Measurements from ENCODE around the gene OR7C1.
"Not testable (repeated sequence)": the region's sequence is repeated elsewhere in the genome, so short reads cannot be mapped to it uniquely, and the experiment has no call there.

Gene OR7C1

DNA sequence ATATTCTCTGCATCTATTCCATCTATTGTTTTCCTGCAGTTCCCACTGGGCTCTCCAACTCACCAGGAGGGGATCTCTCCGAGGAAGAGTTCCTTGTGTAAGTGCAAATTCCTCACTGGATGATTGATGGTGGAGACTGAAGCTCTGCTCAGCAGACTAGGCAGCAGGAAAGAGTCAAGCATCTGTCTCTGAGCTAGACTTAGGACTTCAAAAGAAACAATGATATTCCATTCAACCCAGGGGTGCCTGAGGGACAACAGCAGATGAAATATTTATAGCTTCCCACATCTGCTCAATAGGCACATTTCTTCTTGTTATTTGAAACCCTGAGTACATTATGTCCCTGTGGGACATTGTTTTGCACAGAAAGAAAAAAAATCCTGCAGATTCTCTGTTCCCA, at the start of gene OR7C1, which contains the start of gene OR7A5:
Gene OR7C1, minus strand, starts transcription at position 175 of the 400 bp plus-strand sequence. CDS start 35,049 bp downstream, outside the sequence.
Gene OR7A5, minus strand, starts transcription at position 175 of the 400 bp plus-strand sequence. CDS start 6,944 bp downstream, outside the sequence.
- DNase-seq (ENCODE audit: low read depth): no peak

DNA sequence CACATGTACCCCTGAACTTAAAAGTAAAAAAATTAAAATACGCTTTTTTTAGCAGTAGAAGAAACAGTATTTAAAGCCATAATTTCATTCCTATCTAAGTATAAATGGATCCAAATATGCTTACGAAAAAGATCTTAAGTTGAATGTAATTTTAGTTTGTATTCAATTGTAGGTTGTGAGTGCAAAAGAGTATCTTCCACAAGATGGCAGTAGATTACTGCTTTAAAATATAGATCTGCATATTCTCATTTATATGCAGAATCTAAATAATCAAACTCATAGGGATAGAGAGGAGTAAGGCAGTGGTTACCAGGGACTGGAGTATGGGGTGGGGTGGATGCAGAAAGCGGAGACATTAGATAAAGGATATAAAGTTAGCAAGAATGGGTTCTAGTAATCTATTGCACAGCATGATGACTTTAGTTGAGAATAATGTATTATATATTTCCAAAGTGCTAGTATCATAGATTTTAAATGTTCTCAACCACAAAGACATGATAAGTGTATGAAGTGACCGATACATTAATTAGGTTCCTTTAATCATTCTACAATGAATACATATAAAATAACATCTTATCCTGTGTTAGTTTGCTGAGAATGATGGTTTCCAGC, 36.7 kb upstream of the OR7C1 start:
- no peak for DNase-seq (ENCODE audit: low read depth)

DNA sequence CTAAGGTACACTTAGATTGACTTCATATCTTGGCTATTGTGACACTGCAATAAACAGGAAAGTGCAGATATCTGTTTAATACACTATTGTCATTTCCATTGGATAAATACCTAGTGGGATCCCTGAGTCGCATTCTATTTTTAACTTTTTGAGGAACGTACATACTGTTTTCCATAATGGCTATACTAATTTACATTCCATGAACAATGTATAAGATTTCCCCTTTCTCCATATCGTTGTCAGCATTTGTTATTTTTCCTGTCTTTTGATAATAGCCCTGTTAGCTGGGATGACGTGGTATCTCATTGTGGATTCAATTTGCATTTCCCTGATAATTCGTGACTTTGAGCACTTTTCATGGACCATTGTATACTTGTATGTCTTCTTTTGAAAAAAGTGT, 33.5 kb upstream of the OR7C1 start:
- DNase-seq (ENCODE audit: low read depth): no peak

DNA sequence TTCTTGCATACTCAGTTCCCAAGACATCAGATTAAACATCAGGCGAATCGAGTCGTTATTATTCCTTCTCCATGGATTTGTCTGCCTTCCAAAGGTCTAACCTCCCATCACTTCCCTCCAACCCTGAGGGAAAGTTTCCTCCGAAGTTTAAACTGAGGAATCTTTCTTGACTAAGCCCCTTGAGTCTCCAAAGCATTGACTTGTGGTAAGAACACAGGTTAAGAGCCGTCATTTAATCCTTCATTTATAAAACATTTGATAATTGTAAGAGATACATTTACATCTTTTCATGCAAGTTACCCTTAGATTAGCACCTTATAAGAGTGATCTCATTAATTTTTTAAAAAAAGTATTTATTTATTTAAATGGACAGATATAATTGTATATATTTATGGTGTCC, 13.8 kb upstream of the OR7C1 start, which contains the start of gene OR7A10:
Gene OR7A10, minus strand, starts transcription at position 101 of the 400 bp plus-strand sequence. CDS start 7,045 bp downstream, outside the sequence.
- DNase-seq (ENCODE audit: low read depth): no peak

DNA sequence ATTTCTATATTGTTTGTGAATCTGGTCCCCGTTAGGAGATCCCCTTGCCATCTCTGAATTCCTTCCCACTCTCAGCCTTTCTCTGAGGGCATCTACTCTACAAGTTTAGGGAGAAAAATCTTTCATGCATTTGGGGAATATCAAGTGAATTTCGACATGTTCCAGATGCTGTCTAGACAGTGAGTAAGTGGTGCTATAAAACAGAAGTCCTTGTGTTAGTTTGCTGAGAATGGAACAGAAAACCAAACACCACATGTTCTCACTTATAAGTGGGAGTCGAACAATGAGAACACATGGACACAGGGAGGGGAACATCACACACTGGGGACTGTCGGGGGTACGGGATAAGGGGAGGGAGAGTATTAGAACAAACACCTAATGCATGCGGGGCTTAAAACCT, 8.6 kb upstream of the OR7C1 start:
- no peak for DNase-seq (ENCODE audit: low read depth)

DNA sequence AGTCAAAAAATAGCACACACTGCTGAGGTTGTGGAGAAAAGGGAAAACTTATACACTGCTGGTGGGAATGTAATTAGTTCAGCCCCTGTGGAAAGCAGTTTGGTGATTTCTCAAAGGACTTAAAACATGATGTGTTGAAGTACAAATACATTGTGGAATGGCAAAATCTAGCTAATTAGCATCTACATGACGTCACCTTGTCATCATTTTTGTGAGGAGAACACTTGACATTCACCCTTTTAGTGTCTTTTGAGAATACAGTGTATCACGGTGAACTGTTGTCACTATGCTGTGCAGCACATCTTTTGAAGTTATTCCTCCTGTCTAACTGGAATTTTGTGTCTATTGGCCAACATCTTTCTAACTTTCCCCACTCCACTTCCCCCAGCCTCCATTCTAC, 8.2 kb upstream of the OR7C1 start:
- no peak for DNase-seq (ENCODE audit: low read depth)

DNA sequence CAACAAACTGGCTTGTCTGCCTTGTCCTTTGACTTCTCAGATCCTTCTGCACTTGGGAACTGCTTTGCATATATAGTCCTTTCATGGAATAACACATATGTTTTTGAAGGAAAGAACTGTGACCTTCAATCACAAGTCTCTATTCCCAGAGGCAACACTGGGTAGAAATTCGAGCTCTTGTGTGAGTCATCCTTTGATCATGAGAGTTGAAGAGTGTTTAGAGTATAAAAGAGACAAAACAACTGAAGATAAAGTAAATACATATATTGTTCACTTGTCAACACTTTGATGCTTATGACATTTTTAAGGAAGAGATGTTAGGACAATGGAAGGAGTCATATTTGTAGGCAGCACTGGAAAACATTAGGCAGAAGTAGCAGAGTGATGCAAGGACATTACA, 5.2 kb upstream of the OR7C1 start:
- DNase-seq (ENCODE audit: low read depth): no peak

DNA sequence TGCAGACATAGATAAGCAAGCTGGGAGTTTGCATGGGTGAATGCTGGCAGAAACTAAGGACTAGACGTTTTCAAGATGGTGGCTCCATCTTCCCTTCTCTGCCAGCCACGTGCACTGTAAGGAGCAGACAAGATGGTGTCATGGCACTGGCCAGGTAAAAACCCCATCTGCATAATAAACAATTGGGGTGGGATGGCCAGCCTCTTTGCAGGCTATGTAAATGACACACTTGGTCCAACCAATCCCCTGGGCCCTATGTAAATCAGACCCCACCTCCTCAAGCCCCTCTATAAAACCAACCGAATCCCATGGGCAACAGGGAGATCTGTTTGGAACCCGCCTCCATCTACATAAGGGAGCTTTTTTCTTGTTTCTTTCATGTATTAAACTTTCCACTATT, 2.4 kb upstream of the OR7C1 start:
- DNase-seq (ENCODE audit: low read depth): no peak

DNA sequence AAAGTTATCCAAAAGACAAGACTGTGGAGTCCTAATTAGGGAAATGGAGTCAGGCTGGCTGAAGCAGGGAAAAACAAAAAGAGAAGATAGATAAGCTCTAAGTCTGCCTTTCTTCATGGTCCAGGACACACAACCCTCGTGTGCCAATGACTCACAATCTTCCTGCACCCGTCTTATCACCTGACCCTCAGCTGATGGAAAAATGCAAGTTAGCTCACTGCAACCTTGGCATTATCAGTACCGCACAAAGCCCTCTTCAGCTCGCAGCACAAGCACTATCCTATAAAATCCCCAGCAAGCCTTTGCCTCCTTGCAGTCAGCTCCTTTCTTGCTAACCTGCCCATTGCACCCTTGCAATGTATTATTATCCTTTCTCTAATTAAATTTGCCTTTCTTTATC, 4.3 kb downstream of the OR7C1 start:
- no peak for DNase-seq (ENCODE audit: low read depth)

DNA sequence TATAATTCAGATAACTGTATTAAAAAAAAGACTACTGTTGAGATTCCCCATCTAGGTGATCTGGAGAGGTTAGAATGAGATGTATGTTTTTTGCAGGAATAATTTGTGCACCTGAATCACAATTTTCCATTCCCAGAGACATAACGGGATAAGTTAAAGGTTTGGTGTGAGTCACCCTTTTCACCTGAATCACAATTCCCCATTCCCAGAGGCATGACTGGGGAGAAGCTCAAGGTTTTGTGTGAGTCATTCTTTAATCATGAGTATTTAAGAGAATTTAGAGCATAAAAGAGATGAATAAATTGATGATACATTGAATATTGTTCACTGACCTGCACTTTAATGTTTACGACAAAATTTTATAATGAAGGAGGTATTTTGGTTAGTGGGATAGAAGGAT, 9.0 kb downstream of the OR7C1 start:
- no peak for DNase-seq (ENCODE audit: low read depth)

DNA sequence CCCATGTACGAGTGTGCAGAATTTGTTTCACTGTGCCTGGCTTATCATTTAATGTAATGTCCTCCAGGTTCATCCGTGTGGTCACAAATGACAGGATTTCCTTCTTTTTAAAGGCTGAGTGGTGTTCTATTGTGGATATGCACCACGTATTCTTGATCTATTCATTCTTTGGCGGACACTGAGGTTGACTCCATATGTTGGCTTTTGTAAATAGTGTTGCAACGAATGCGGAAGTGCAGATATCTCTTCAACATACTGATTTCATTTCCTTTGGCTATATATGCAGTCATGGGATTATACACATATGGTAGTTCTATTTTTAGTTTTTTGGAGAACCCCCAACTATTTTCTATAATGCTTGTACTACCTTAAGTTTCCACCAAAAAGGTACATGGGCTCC, 13.0 kb downstream of the OR7C1 start:
- DNase-seq (ENCODE audit: low read depth): no peak

DNA sequence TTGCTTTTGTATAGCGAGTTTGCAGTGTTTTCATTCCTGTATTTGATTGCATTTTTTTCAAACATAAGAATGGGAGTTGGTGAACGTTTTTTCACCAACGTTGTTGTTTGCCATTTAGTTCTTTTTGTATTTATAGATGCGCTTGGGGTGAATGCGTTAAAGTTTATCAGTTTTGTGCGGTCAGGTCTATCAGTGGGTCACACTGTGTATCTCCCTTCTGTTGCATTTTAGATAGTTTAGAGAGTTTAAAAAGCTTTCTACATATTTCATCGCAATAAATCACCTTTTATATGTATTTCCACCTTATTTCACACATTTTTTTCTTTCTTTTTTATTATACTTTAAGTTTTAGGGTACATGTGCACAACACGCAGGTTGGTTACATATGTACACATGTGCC, 16.4 kb downstream of the OR7C1 start:
- no peak for DNase-seq (ENCODE audit: low read depth)

DNA sequence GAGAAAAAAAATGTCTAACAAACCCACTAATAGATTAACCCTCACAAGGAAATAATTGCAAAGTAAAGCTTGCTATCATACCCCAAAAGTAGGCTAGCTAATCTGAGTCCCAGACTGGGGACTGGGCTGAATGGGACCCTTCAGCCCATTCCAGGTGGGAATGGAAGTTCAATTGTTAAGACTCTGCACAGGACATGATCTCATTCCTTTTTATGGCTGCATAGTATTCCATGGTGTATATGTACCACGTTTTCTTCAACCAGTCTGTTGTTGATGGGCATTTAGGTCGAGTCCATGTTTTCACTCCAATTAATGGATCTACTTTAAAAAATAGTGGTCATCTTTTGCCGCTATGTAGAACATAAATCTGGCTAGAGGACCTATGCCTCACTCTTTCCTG, 17.9 kb downstream of the OR7C1 start:
- DNase-seq (ENCODE audit: low read depth): no peak

DNA sequence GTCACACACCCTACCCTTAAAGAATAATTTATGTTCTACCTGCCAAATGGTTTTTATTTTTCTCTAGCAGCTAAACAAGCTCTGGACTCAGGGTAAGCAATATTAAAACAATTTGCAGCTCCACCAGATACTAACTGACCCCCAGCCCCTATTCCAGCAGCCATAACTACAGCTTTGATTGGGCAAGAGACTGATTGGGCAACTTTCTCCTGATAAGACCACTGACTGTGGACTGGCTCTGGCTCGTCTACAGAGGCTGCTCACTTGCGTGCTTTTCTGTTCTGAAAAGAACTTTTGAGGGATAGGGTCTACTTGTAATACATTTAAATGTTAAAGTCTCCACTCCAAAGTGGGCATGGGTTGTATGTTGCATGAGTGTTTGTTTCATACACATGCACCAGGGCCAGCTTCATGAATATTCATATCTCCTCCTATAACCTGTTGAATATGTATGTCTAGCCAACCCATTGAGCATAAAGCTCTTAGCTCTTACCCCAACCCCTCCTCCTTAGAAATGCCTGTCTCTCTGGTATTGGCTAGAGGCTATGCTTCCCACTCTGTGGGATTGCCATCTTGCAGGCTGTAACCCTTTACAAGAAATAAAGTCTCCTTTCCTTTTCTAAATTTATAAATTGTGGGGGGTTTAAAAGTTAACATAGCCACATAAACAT, 19.9 kb downstream of the OR7C1 start:
- no peak for DNase-seq (ENCODE audit: low read depth)

DNA sequence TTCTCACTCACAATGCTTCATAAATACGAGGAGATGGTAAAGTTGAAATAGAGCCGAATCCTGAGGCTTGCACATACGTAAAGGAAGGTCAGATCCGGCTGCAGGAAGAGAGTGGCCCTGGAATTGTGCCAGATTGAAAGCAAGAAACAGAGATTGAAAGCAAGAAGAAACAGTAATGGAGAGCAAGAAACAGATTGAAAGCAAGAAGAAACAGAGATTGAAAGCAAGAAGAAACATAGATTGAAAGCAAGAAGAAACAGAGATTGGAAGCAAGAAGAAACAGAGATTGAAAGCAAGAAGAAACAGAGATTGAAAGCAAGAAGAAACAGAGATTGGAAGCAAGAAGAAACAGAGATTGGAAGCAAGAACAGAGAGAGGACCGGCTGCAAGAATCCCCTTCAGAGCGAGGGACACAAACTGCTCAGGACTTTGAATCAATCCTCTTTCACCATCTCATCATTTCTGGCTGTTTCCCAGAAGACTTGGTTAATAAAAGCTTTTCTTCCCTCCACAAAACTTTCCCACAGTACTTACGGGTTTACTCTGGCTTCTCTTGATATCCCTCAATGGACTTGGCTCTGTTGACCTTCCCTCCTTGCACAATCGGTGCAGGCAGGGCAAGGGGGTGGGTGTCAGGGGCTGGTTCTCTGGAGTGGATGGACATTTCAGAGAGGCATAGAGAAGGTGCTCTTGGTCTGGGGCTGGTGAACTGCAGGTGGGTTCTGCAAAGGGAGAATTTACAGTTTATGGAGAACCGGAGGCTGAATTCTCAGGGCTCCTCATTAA, 25.5 kb downstream of the OR7C1 start:
- no peak for DNase-seq (ENCODE audit: low read depth)

DNA sequence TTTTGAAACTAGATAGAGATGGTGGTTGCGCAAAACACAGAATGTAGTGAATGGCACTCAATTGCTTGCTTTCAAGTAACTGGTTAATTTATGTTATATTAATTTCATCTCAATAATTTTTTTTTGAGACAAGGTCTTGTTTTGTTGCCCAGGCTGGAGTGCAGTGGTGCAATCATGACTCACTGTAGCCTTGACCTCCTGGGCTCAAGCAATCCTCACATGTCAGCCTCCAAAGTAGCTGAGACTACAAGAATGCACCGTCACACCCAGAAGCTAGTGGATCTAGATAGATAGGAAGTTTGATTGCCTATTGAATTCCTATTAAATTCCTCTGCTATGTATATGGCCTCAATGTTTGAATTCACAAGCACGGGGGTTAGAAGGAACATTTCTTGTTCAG, 30.2 kb downstream of the OR7C1 start:
- no peak for DNase-seq (ENCODE audit: low read depth)

DNA sequence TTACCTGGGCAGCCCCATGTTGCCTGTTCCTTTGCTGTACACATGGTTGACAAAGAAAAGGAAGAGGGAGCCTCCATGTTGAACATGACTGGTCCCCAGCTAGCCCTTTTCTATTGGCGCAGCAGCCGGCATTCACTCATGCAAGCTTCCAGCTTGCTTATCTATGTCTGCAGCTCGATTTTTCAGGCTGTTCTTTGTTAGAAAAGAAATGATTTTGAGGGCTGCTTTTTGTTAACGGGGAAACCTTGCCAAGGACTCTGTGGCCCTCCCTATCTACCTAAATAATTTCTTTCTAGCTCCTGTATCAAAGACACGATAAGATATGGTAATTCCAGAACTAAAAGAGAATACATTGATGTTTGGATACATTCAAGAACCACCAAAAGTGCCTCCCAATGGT, 36.2 kb downstream of the OR7C1 start:
- DNase-seq (ENCODE audit: low read depth): no peak

DNA sequence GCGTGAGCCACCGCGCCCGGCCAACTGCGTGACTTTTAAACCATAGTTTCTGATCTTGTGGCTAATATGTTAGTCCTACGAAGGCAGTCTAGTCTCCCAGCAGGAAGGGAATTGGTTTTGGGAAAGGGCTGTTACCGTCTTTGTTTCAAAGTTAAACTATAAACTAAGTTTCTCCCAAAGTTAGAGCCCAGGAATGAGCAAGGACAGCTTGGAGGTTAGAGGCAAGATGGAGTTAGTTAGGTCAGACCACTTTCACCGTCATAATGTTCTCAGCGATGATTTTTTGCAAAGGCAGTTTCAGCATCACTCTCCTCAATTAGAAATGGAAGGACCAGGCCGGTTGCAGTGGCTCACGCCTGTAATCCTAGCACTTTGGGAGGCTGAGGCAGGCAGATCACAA, 39.0 kb downstream of the OR7C1 start:
- DNase-seq (ENCODE audit: low read depth): no peak

DNA sequence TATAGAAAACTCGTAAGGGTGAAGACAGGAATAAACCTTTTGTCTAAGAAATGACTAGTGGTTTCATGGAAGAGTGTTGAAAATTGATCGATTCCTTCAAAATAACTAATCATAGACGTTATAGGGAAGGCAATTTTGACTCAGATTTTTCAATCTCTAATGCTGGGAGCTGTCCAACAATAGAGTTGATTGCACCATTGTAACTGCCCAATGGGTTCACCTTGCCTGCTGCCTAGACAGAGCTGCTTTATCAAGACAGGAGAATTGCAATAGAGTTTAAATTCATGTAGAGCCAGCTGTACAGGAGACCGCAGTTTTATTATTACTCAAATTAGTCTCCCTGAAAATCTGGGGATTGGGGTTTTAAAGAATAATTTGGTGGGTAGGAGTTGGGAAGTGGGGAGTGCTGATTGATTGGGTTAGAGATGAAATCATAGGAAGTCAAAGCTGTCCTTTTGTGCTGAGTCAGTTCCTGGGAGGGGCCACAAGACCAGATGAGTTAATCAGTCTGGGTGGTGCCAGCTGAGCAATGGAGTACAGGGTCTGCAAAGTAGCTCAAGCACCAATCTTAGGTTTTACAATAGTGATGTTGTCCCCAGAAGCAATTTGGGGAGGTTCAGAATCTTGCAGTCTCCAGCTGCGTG, 39.8 kb downstream of the OR7C1 start:
- no peak for DNase-seq (ENCODE audit: low read depth)

DNA sequence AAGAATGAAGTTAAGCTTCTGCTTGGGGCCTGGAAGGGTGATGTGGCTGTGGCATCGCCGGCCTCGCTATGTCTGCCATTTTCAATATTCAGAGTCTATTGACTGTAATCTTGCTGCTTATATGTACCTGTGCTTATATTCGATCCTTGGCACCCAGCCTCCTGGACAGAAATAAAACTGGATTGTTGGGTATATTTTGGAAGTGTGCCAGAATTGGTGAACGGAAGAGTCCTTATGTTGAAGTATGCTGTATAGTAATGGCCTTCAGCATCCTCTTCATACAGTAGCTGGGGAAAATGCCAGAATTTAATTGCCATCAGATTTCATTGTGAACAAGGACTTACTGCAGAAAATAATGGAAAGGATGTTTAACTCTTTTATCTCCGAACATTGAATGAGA, 42.7 kb downstream of the OR7C1 start:
- not testable (repeated sequence) for DNase-seq (ENCODE audit: low read depth)

DNA sequence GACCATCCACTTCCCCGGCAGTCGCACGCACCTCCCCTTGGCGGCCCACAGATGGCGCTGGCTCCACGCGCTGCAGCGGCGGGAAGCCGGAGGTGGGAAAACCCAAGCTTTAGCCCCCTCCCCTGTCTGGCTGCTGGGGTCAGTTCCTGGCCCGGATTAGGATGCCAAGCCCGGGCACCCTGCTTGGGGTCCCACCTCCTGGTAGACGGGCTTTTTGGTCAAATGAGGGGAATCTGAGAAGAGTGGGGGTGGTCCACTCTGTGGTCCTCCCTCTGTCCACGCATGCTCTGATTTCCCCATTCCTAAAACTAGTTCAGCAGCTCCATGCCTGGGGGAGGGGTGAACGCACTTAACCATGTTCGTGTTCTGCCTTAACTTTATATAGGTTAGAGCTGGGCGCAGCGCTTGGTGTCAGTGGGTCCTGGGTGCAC, 48.5 kb downstream of the OR7C1 start:
- DNase-seq (ENCODE audit: low read depth): no peak

DNA sequence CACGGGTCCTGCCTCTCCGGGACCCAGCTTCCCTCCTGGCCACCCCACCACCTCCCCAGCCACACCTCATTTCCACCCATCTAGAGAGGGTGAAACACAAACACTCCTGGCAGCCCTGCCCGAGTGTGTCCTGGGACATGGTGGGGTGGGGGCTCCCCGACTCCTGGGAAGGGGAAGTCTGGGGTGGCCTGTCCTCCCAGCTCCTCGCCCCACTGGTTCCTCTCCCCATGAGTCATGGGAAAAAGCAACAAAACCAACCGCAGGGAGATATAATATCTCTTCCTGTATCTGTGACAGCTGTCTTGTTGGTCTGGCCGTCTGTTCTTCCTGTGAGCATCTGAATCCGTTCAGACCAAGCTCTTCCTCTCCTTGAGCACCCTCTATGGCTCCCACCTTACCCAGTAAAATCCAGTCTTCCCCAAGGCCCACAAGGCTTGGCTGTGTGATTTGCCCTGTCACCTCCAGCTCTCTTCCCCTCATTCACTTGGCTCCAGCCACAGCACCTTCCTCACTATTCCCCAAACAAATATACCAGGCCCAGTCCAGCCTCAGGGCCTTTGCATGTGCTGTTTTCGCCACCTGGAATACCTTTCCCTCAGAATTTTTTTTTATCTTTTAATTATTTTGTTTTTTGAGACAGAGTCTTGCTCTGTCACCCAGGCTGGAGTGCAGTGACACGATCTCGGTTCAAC, 49.7 kb downstream of the OR7C1 start:
- DNase-seq (ENCODE audit: low read depth): not testable (repeated sequence)

All from activated gamma-delta T cell treated with anti-CD3 and anti-CD28 coated beads, Interleukin-2, amount 50 U/mL, for 16 hours (primary cell).